ENCODE measurements around the gene RTCB.

The RTCB gene

GRCh38 chr22:32409977-32410376, 2.1 kb downstream of the RTCB start:
- 99% methylated on average over 9 of the region's 9 CpGs for WGBS
- Histone ChIP-seq H3K27ac (ENCODE audit: low read length, poor library complexity, severe bottlenecking) (no peak overlapping the region), H2BK15ac (ENCODE audit: low read depth, poor library complexity, severe bottlenecking) (no peak overlapping the region), H3K27me3 (ENCODE audit: control insufficient read depth in 1 of 2, insufficient read depth in 1 of 2, low read length in 2 of 2) (peaks cover 0 to 4% of the 10 kb centered on the region in 2 experiments), H2BK5ac (ENCODE audit: low read depth, low read length, poor library complexity, severe bottlenecking) (no peak overlapping the region), H3K18ac (ENCODE audit: low read depth in 1 of 2, low read length in 2 of 2) (no peak overlapping the region), H2AFZ (ENCODE audit: low read depth, low read length) (no peak overlapping the region), H3K14ac (ENCODE audit: low read length in 2 of 2) (no peak overlapping the region), H2BK12ac (ENCODE audit: low read length in 2 of 2) (no peak overlapping the region), H3K4me3 (ENCODE audit: insufficient read depth in 1 of 2, low read depth in 1 of 2, low read length in 2 of 2) (no peak overlapping the region), H3K9ac (ENCODE audit: low read length) (peak overlapping the region; percentile 93), H3K4ac (ENCODE audit: low read depth in 1 of 2, low read length in 2 of 2) (no peak overlapping the region), H3K9me3 (ENCODE audit: control insufficient read depth, low read length) (no peaks in the 10 kb centered on the region), H2BK120ac (ENCODE audit: low read depth, low read length) (no peak overlapping the region), H4K8ac (ENCODE audit: low read length) (no peak overlapping the region), H3K4me1 (ENCODE audit: control insufficient read depth, insufficient read depth, low read depth, low read length) (peaks cover 3% of the 10 kb centered on the region), H3K79me1 (replicated peaks; ENCODE audit: low read length, poor library complexity, severe bottlenecking) (peaks cover 17% of the 10 kb centered on the region), H3K23ac (ENCODE audit: low read length in 2 of 2) (no peak overlapping the region), H3K36me3 (ENCODE audit: control insufficient read depth in 1 of 2, insufficient read depth in 2 of 2, low read depth in 1 of 2, low read length in 2 of 2) (peaks cover 11 to 40% of the 10 kb centered on the region in 2 experiments), H4K91ac (ENCODE audit: low read length) (no peak overlapping the region), H2AK5ac (ENCODE audit: low read length, severe bottlenecking) (no peak overlapping the region), H3K4me2 (ENCODE audit: low read length, poor library complexity, severe bottlenecking) (no peak overlapping the region)
- no peak for DNase-seq

GRCh38 chr22:32407936-32408335, 4.1 kb downstream of the RTCB start:
- Histone ChIP-seq H3K4me3 (ENCODE audit: insufficient read depth in 1 of 2, low read depth in 1 of 2, low read length in 2 of 2) (no peak overlapping the region), H3K36me3 (ENCODE audit: control insufficient read depth in 1 of 2, insufficient read depth in 2 of 2, low read depth in 1 of 2, low read length in 2 of 2) (peaks cover 18 to 58% of the 10 kb centered on the region in 2 experiments), H2BK5ac (ENCODE audit: low read depth, low read length, poor library complexity, severe bottlenecking) (no peak overlapping the region), H3K27me3 (ENCODE audit: control insufficient read depth in 1 of 2, insufficient read depth in 1 of 2, low read length in 2 of 2) (no peaks in the 10 kb centered on the region), H2BK12ac (ENCODE audit: low read length in 2 of 2) (no peak overlapping the region), H3K18ac (ENCODE audit: low read depth in 1 of 2, low read length in 2 of 2) (no peak overlapping the region), H3K14ac (ENCODE audit: low read length in 2 of 2) (no peak overlapping the region), H3K79me1 (replicated peaks; ENCODE audit: low read length, poor library complexity, severe bottlenecking) (peaks cover 25% of the 10 kb centered on the region), H3K23ac (ENCODE audit: low read length in 2 of 2) (no peak overlapping the region), H4K91ac (ENCODE audit: low read length) (no peak overlapping the region), H3K9ac (ENCODE audit: low read length) (no peak overlapping the region), H4K8ac (ENCODE audit: low read length) (no peak overlapping the region), H3K27ac (ENCODE audit: low read length, poor library complexity, severe bottlenecking) (no peak overlapping the region), H2BK120ac (ENCODE audit: low read depth, low read length) (no peak overlapping the region), H3K4me2 (ENCODE audit: low read length, poor library complexity, severe bottlenecking) (no peak overlapping the region), H3K4me1 (ENCODE audit: control insufficient read depth, insufficient read depth, low read depth, low read length) (peaks cover 3% of the 10 kb centered on the region), H3K9me3 (ENCODE audit: control insufficient read depth, low read length) (no peaks in the 10 kb centered on the region), H3K4ac (ENCODE audit: low read depth in 1 of 2, low read length in 2 of 2) (no peak overlapping the region), H2AK5ac (ENCODE audit: low read length, severe bottlenecking) (no peak overlapping the region), H2BK15ac (ENCODE audit: low read depth, poor library complexity, severe bottlenecking) (no peak overlapping the region), H2AFZ (ENCODE audit: low read depth, low read length) (no peak overlapping the region)
- 69% methylated on average over 2 of the region's 2 CpGs for WGBS
- no peak for DNase-seq

- Histone ChIP-seq H4K91ac (ENCODE audit: low read length) (no peak overlapping the region), H3K27ac (ENCODE audit: low read length, poor library complexity, severe bottlenecking) (no peak overlapping the region), H3K4me3 (ENCODE audit: insufficient read depth in 1 of 2, low read depth in 1 of 2, low read length in 2 of 2) (no peak overlapping the region), H2BK5ac (ENCODE audit: low read depth, low read length, poor library complexity, severe bottlenecking) (no peak overlapping the region), H3K27me3 (ENCODE audit: control insufficient read depth in 1 of 2, insufficient read depth in 1 of 2, low read length in 2 of 2) (no peaks in the 10 kb centered on the region), H3K14ac (ENCODE audit: low read length in 2 of 2) (no peak overlapping the region), H4K8ac (ENCODE audit: low read length) (no peak overlapping the region), H2AFZ (ENCODE audit: low read depth, low read length) (no peak overlapping the region), H2AK5ac (ENCODE audit: low read length, severe bottlenecking) (no peak overlapping the region), H3K18ac (ENCODE audit: low read depth in 1 of 2, low read length in 2 of 2) (no peak overlapping the region), H3K4me2 (ENCODE audit: low read length, poor library complexity, severe bottlenecking) (no peak overlapping the region), H3K4me1 (ENCODE audit: control insufficient read depth, insufficient read depth, low read depth, low read length) (peaks cover 3% of the 10 kb centered on the region), H3K9me3 (ENCODE audit: control insufficient read depth, low read length) (no peaks in the 10 kb centered on the region), H2BK12ac (ENCODE audit: low read length in 2 of 2) (no peak overlapping the region), H3K4ac (ENCODE audit: low read depth in 1 of 2, low read length in 2 of 2) (no peak overlapping the region), H2BK15ac (ENCODE audit: low read depth, poor library complexity, severe bottlenecking) (no peak overlapping the region), H3K23ac (ENCODE audit: low read length in 2 of 2) (no peak overlapping the region), H3K36me3 (ENCODE audit: control insufficient read depth in 1 of 2, insufficient read depth in 2 of 2, low read depth in 1 of 2, low read length in 2 of 2) (peaks cover 24 to 61% of the 10 kb centered on the region in 2 experiments), H3K9ac (ENCODE audit: low read length) (no peak overlapping the region), H3K79me1 (replicated peaks; ENCODE audit: low read length, poor library complexity, severe bottlenecking) (peaks cover 28% of the 10 kb centered on the region), H2BK120ac (ENCODE audit: low read depth, low read length) (no peak overlapping the region)
- no peak for DNase-seq
- 89% methylated on average over 2 of the region's 3 CpGs for WGBS
Measured at GRCh38 chr22:32407312-32407711, 4.7 kb downstream of the RTCB start.

- Histone ChIP-seq H4K8ac (ENCODE audit: low read length) (no peak overlapping the region), H3K9me3 (ENCODE audit: control insufficient read depth, low read length) (no peaks in the 10 kb centered on the region), H2BK15ac (ENCODE audit: low read depth, poor library complexity, severe bottlenecking) (no peak overlapping the region), H3K14ac (ENCODE audit: low read length in 2 of 2) (no peak overlapping the region), H3K79me1 (replicated peaks; ENCODE audit: low read length, poor library complexity, severe bottlenecking) (peaks cover 33% of the 10 kb centered on the region), H3K36me3 (ENCODE audit: control insufficient read depth in 1 of 2, insufficient read depth in 2 of 2, low read depth in 1 of 2, low read length in 2 of 2) (peaks cover 35 to 93% of the 10 kb centered on the region in 2 experiments), H3K4me3 (ENCODE audit: insufficient read depth in 1 of 2, low read depth in 1 of 2, low read length in 2 of 2) (no peak overlapping the region), H2BK5ac (ENCODE audit: low read depth, low read length, poor library complexity, severe bottlenecking) (no peak overlapping the region), H3K4ac (ENCODE audit: low read depth in 1 of 2, low read length in 2 of 2) (no peak overlapping the region), H4K91ac (ENCODE audit: low read length) (no peak overlapping the region), H3K27ac (ENCODE audit: low read length, poor library complexity, severe bottlenecking) (no peak overlapping the region), H3K4me1 (ENCODE audit: control insufficient read depth, insufficient read depth, low read depth, low read length) (no peaks in the 10 kb centered on the region), H3K18ac (ENCODE audit: low read depth in 1 of 2, low read length in 2 of 2) (no peak overlapping the region), H2AK5ac (ENCODE audit: low read length, severe bottlenecking) (no peak overlapping the region), H2AFZ (ENCODE audit: low read depth, low read length) (no peak overlapping the region), H3K27me3 (ENCODE audit: control insufficient read depth in 1 of 2, insufficient read depth in 1 of 2, low read length in 2 of 2) (no peaks in the 10 kb centered on the region), H3K4me2 (ENCODE audit: low read length, poor library complexity, severe bottlenecking) (no peak overlapping the region), H3K23ac (ENCODE audit: low read length in 2 of 2) (no peak overlapping the region), H3K9ac (ENCODE audit: low read length) (no peak overlapping the region), H2BK12ac (ENCODE audit: low read length in 2 of 2) (no peak overlapping the region), H2BK120ac (ENCODE audit: low read depth, low read length) (no peak overlapping the region)
- 93% methylated on average over 2 of the region's 2 CpGs for WGBS
- DNase-seq: no peak
Measured at GRCh38 chr22:32404021-32404420, 8.0 kb downstream of the RTCB start.

Measured in mesenchymal stem cell (in vitro differentiated cells and primary cell).